CD14-positive monocyte (primary cell): ENCODE data around the gene ABHD4. TPM values are rescaled to one million over a fixed set of nuclear protein-coding genes. Genes with fewer than 3 reads are reported as not detected.
A peak's percentile ranks its signal among the peaks of the same experiment; 100 is the strongest.

ENCODE experiments used
- DNase-seq, 3 donors: peaks; one replicate each; pipeline ENCODE4 v3.0.0-alpha.2; 2011 to 2022
- H2AFZ ChIP-seq: 2 replicates; pipeline ENCODE4 v1.6.0; 2012; ENCODE audit warnings: mild to moderate bottlenecking, low read depth, low read length, inconsistent platforms; ENCODE audit not compliant: insufficient read depth, poor library complexity, severe bottlenecking
- H3K27ac ChIP-seq, 2 donors: 1 replicate in 1 of 2; 2 replicates in 1 of 2; pipeline ENCODE4 v1.5.1; 2012 to 2013; ENCODE audit warnings: low read length in 2 of 2, control low read depth in 1 of 2, inconsistent platforms in 1 of 2, low read depth in 1 of 2, mild to moderate bottlenecking in 1 of 2
- H3K27me3 ChIP-seq, 2 donors: one replicate each; pipeline versions ENCODE4 v1.6.0 to v1.6.1; 2011 to 2013; ENCODE audit warnings: low read length in 2 of 2; ENCODE audit not compliant: control insufficient read depth in 2 of 2, insufficient read depth in 2 of 2
- H3K36me3 ChIP-seq, 2 donors: replicated peaks in 1 of 2; 1 replicate in 1 of 2; 2 replicates in 1 of 2; pipeline versions ENCODE4 v1.5.1 to v1.6.1; 2012 to 2013; ENCODE audit warnings: low read length in 2 of 2, control low read depth in 1 of 2, inconsistent platforms in 1 of 2, mild to moderate bottlenecking in 1 of 2; ENCODE audit not compliant: insufficient read depth in 2 of 2, control insufficient read depth in 1 of 2
- H3K4me1 ChIP-seq, 2 donors: 1 replicate in 1 of 2; 2 replicates in 1 of 2; pipeline versions ENCODE4 v1.5.1 to v1.6.1; 2012 to 2013; ENCODE audit warnings: low read length in 2 of 2, control low read depth in 1 of 2, inconsistent platforms in 1 of 2, mild to moderate bottlenecking in 1 of 2, moderate library complexity in 1 of 2; ENCODE audit not compliant: insufficient read depth in 2 of 2, control insufficient read depth in 1 of 2
- H3K4me2 ChIP-seq: replicated peaks from 2 replicates; pipeline ENCODE3; 2012; ENCODE audit warnings: low read length, moderate library complexity, mild to moderate bottlenecking; ENCODE audit not compliant: poor library complexity, severe bottlenecking; ENCODE audit errors: extremely low read depth
- H3K4me3 ChIP-seq, 3 experiments: fragments of 200-600 bp in 1 of 3; sonication (generic) in 1 of 3; replicated peaks in 1 of 3; 1 replicate in 2 of 3; 2 replicates in 1 of 3; pipeline ENCODE4 v1.5.1; 2011 to 2013; ENCODE audit warnings: low read length in 3 of 3, mild to moderate bottlenecking in 3 of 3, control low read depth in 2 of 3, low read depth in 2 of 3, inconsistent platforms in 1 of 3, moderate library complexity in 1 of 3
- H3K79me2 ChIP-seq: 2 replicates; pipeline ENCODE4 v1.6.0; 2012; ENCODE audit warnings: mild to moderate bottlenecking, control low read depth, inconsistent platforms, low read length, moderate library complexity; ENCODE audit not compliant: insufficient read depth
- H3K9ac ChIP-seq: 2 replicates; pipeline ENCODE4 v1.6.0; 2017; ENCODE audit warnings: low read length, mild to moderate bottlenecking; ENCODE audit not compliant: insufficient read depth, poor library complexity, severe bottlenecking
- H3K9me3 ChIP-seq, 2 donors: replicated peaks in 1 of 2; 1 replicate in 1 of 2; 2 replicates in 1 of 2; pipeline versions ENCODE4 v1.5.1 to v1.6.1; 2012 to 2013; ENCODE audit warnings: low read length in 2 of 2, control low read depth in 1 of 2; ENCODE audit not compliant: control insufficient read depth in 1 of 2, insufficient read depth in 1 of 2
- H4K20me1 ChIP-seq: 2 replicates; pipeline ENCODE4 v1.6.0; 2012; ENCODE audit warnings: mild to moderate bottlenecking, low read length, control low read depth, moderate library complexity; ENCODE audit not compliant: insufficient read depth
- H3K27ac Mint-ChIP-seq, 7 donors: one replicate each; pipeline ENCODE4 v1.8.0; 2020; ENCODE audit warnings: mild to moderate bottlenecking in 7 of 7, mixed read lengths in 7 of 7, moderate library complexity in 6 of 7, inconsistent platforms in 2 of 7
- H3K27me3 Mint-ChIP-seq, 3 donors: one replicate each; pipeline ENCODE4 v1.8.0; 2021 to 2022; ENCODE audit warnings: low read depth in 3 of 3, mild to moderate bottlenecking in 3 of 3, mixed read lengths in 3 of 3, moderate library complexity in 3 of 3, inconsistent platforms in 1 of 3
- H3K36me3 Mint-ChIP-seq, 2 donors: one replicate each; pipeline ENCODE4 v1.8.0; 2020; ENCODE audit warnings: mixed read lengths in 2 of 2, inconsistent platforms in 1 of 2, mild to moderate bottlenecking in 1 of 2
- H3K4me1 Mint-ChIP-seq: one replicate; pipeline ENCODE4 v1.8.0; 2020; ENCODE audit warnings: mild to moderate bottlenecking, mixed read lengths
- H3K4me3 Mint-ChIP-seq, 2 donors: one replicate each; pipeline ENCODE4 v1.8.0; 2020; ENCODE audit warnings: mild to moderate bottlenecking in 2 of 2, mixed read lengths in 2 of 2, moderate library complexity in 1 of 2
- H3K9me3 Mint-ChIP-seq, 7 donors: one replicate each; pipeline ENCODE4 v1.8.0; 2020 to 2022; ENCODE audit warnings: mixed read lengths in 7 of 7, mild to moderate bottlenecking in 6 of 7, moderate library complexity in 6 of 7, inconsistent platforms in 2 of 7
- WGBS: methylation state at CpG from one replicate; pipeline ENCODE4 v1.1.5; 2013; ENCODE audit warnings: missing lambda C conversion rate; ENCODE audit not compliant: insufficient coverage; 5-methylcytosine and 5-hydroxymethylcytosine counted together
- intact Hi-C, 2 donors: fragments of 100-400 bp; cut with micrococcal nuclease; formaldehyde crosslinking; loops; one replicate each; pipeline versions ENCODE4 v1.15.0 to v1.15.1; 2023
- polyA plus RNA-seq, 3 donors: library from polyadenylated mRNA; depleted of rRNA in 1 of 3; unstranded in 2 of 3; stranded (reverse) in 1 of 3; fragments of 300-500 nt in 2 of 3; fragments of >200 nt in 1 of 3; fragmentation: Illumina TruSeq in 2 of 3; gene quantifications; 1 replicate in 2 of 3; 2 replicates in 1 of 3; pipeline ENCODE4 v1.2.3, GENCODE V29; 2012 to 2021
- TF ChIP-seq, protein P1 (sequence below): fragments of 200-600 bp; IDR thresholded peaks from one replicate; pipeline ENCODE4 v1.8.0; 2022; ENCODE audit warnings: antibody characterized with exemption, mild to moderate bottlenecking

ABHD4 gene
- polyA plus RNA-seq, 3 donors: 9.4 to 13.4 (median 12.5) TPM

GRCh38 chr14:22549981-22550673, 48.0 kb upstream of the ABHD4 start:
- intact Hi-C loops: no loop called here
- H3K79me2 ChIP-seq: no peaks in the 10 kb centered on the region
- Mint-ChIP-seq H3K9me3 (no peaks in the 10 kb centered on the region), H3K27me3 (no peaks in the 10 kb centered on the region), H3K36me3 (no peaks in the 10 kb centered on the region), H3K4me1 (peaks cover 26% of the 10 kb centered on the region), H3K27ac (peak overlapping the region in 6 of 7 donors; percentile 26 to 49 (median 46)), H3K4me3 (peak overlapping the region in 1 of 2 donors; percentile 26)
- TF ChIP-seq, protein P1, sequence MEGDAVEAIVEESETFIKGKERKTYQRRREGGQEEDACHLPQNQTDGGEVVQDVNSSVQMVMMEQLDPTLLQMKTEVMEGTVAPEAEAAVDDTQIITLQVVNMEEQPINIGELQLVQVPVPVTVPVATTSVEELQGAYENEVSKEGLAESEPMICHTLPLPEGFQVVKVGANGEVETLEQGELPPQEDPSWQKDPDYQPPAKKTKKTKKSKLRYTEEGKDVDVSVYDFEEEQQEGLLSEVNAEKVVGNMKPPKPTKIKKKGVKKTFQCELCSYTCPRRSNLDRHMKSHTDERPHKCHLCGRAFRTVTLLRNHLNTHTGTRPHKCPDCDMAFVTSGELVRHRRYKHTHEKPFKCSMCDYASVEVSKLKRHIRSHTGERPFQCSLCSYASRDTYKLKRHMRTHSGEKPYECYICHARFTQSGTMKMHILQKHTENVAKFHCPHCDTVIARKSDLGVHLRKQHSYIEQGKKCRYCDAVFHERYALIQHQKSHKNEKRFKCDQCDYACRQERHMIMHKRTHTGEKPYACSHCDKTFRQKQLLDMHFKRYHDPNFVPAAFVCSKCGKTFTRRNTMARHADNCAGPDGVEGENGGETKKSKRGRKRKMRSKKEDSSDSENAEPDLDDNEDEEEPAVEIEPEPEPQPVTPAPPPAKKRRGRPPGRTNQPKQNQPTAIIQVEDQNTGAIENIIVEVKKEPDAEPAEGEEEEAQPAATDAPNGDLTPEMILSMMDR: no peak
- peak overlapping the region; percentile 12 for H3K9ac ChIP-seq
- no peak for DNase-seq
- no peaks in the 10 kb centered on the region for H3K27me3 ChIP-seq
- no peaks in the 10 kb centered on the region for H3K36me3 ChIP-seq
- no peak overlapping the region for H3K27ac ChIP-seq
- no peaks in the 10 kb centered on the region for H3K9me3 ChIP-seq
- H4K20me1 ChIP-seq: no peaks in the 10 kb centered on the region
- H3K4me2 ChIP-seq: peak overlapping the region; percentile 16
- H3K4me3 ChIP-seq: no peak overlapping the region
- WGBS: 16% methylated on average over 5 of the region's 11 CpGs
- H2AFZ ChIP-seq: peak overlapping the region; percentile 50
- peaks cover 20 to 21% of the 10 kb centered on the region in 2 donors for H3K4me1 ChIP-seq

- WGBS: 5% methylated on average over 3 of the region's 5 CpGs
- Mint-ChIP-seq H3K9me3 (no peaks in the 10 kb centered on the region), H3K4me3 (peak overlapping the region in 1 of 2 donors; percentile 51), H3K36me3 (no peaks in the 10 kb centered on the region), H3K4me1 (peaks cover 38% of the 10 kb centered on the region), H3K27ac (no peak overlapping the region), H3K27me3 (peaks cover 0 to 2% (median 0%) of the 10 kb centered on the region in 3 donors)
- TF ChIP-seq, protein P1: no peak
- H3K4me1 ChIP-seq: peaks cover 30 to 31% of the 10 kb centered on the region in 2 donors
- no peak for DNase-seq
- H4K20me1 ChIP-seq: no peaks in the 10 kb centered on the region
- no peaks in the 10 kb centered on the region for H3K36me3 ChIP-seq
- peak overlapping the region; percentile 58 for H2AFZ ChIP-seq
- H3K4me3 ChIP-seq: no peak overlapping the region
- no peak overlapping the region for H3K9ac ChIP-seq
- intact Hi-C loops: no loop called here
- no peaks in the 10 kb centered on the region for H3K9me3 ChIP-seq
- no peaks in the 10 kb centered on the region for H3K79me2 ChIP-seq
- no peak overlapping the region for H3K4me2 ChIP-seq
- H3K27ac ChIP-seq: no peak overlapping the region
- no peaks in the 10 kb centered on the region for H3K27me3 ChIP-seq
These were observed 46.5 kb upstream of the ABHD4 start for GRCh38 chr14:22551605-22551997.
